Measurements from ENCODE around the gene SMAD6. TPM values are rescaled to one million over a fixed set of nuclear protein-coding genes. Genes with fewer than 3 reads are reported as not detected.

Gene SMAD6
- total RNA-seq, 3 donors from 2014 or later (not counting 1 experiment from before 2014, with no cell fraction given), result 0.07 to 0.38 (median 0.09) TPM

DNA sequence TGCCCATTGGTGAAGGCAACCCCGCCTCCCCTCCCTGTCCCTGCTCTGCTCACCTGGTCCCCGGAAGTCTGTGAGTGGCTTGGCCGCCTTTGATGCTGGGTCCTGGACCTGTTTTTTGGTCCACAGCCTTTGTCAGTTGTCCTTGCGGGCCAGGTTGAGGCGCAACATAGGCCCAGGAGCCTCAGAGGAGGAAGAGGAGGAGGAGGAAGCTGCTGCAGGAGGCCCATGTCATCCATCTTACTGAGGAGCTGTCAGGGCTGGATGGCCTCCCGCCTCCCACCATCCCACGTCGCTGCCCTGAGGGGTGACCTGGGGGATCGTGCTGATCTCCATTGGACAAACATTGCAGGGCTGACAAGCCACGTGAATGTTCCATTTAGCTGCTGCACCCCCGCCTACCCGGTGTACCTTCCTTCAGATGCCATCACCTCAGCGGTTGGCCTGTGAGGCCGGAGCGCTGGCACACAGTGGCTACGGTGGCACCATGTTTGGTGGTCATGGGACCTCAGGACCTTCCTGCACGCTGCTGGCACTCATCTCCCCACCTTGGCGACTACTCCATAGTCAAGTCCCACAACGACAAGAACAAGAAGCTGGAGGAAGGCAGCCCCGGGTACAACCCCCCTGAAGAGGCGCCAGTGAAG, 106.3 kb downstream of the SMAD6 start:
- TF ChIP-seq, protein P1, sequence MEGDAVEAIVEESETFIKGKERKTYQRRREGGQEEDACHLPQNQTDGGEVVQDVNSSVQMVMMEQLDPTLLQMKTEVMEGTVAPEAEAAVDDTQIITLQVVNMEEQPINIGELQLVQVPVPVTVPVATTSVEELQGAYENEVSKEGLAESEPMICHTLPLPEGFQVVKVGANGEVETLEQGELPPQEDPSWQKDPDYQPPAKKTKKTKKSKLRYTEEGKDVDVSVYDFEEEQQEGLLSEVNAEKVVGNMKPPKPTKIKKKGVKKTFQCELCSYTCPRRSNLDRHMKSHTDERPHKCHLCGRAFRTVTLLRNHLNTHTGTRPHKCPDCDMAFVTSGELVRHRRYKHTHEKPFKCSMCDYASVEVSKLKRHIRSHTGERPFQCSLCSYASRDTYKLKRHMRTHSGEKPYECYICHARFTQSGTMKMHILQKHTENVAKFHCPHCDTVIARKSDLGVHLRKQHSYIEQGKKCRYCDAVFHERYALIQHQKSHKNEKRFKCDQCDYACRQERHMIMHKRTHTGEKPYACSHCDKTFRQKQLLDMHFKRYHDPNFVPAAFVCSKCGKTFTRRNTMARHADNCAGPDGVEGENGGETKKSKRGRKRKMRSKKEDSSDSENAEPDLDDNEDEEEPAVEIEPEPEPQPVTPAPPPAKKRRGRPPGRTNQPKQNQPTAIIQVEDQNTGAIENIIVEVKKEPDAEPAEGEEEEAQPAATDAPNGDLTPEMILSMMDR (IDR thresholded peaks at IDR 0.05), result no peak
- Histone ChIP-seq H3K36me3 (ENCODE audit: control insufficient read depth, insufficient read depth, low read length) (no peaks in the 10 kb centered on the region), H3K27ac (ENCODE audit: low read length) (no peak overlapping the region), H3K9me3 (ENCODE audit: control insufficient read depth, insufficient read depth, low read length) (no peaks in the 10 kb centered on the region), H3K4me1 (ENCODE audit: control insufficient read depth, insufficient read depth, low read length) (no peaks in the 10 kb centered on the region), H3K4me3 (ENCODE audit: low read length) (no peak overlapping the region), H3K27me3 (ENCODE audit: control insufficient read depth, insufficient read depth, low read length) (no peaks in the 10 kb centered on the region)
- H3K27me3 Mint-ChIP-seq (ENCODE audit: low read depth in 2 of 2), result peaks cover 9 to 17% of the 10 kb centered on the region in 2 donors
- 95% methylated on average over 21 of the region's 21 CpGs for WGBS (ENCODE audit: insufficient coverage)
- H3K4me1 Mint-ChIP-seq, result no peaks in the 10 kb centered on the region
- H3K9me3 Mint-ChIP-seq, result no peaks in the 10 kb centered on the region
- no peak overlapping the region for H3K4me3 Mint-ChIP-seq
- intact Hi-C loops (cut with micrococcal nuclease), result no loop called here
- H3K27ac Mint-ChIP-seq, result no peak overlapping the region
- DNase-seq, result no peak
- no peak for ATAC-seq
- no peaks in the 10 kb centered on the region for H3K36me3 Mint-ChIP-seq

GRCh38 chr15:66809664-66810063, 107.6 kb downstream of the SMAD6 start:
- Histone ChIP-seq H3K36me3 (ENCODE audit: control insufficient read depth, insufficient read depth, low read length) (no peaks in the 10 kb centered on the region), H3K9me3 (ENCODE audit: control insufficient read depth, insufficient read depth, low read length) (no peaks in the 10 kb centered on the region), H3K4me1 (ENCODE audit: control insufficient read depth, insufficient read depth, low read length) (no peaks in the 10 kb centered on the region), H3K27me3 (ENCODE audit: control insufficient read depth, insufficient read depth, low read length) (no peaks in the 10 kb centered on the region), H3K4me3 (ENCODE audit: low read length) (no peak overlapping the region), H3K27ac (ENCODE audit: low read length) (no peak overlapping the region)
- no peaks in the 10 kb centered on the region for H3K9me3 Mint-ChIP-seq
- no peak for ATAC-seq
- TF ChIP-seq, protein P1 (IDR thresholded peaks at IDR 0.05), result no peak
- H3K4me3 Mint-ChIP-seq, result no peak overlapping the region
- no peaks in the 10 kb centered on the region for H3K36me3 Mint-ChIP-seq
- peaks cover 17 to 18% of the 10 kb centered on the region in 2 donors for H3K27me3 Mint-ChIP-seq (ENCODE audit: low read depth in 2 of 2)
- intact Hi-C loops (cut with micrococcal nuclease), result no loop called here
- no peak overlapping the region for H3K27ac Mint-ChIP-seq
- no peak for DNase-seq
- no peaks in the 10 kb centered on the region for H3K4me1 Mint-ChIP-seq
- WGBS (ENCODE audit: insufficient coverage), result 91% methylated on average over 4 of the region's 4 CpGs

DNA sequence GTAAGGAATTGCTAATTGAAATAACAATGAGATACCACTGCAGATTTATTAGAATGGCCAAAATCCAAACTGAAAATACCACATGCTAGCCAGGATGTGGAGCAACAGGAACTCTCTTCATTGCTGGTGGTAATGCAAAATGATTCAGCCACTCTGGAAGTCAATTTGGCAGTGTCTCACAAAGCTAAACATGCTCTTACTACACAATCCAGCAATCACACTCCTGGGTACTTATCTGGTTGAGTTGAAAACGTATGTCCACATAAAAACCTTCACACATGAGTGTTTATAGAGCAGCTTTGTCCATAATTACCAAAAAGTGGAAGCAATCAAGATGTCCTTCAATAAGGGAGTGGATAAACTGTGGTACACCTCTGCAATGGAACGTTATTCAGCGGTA, 113.3 kb downstream of the SMAD6 start:
- no peak for ATAC-seq
- no peak overlapping the region for H3K27ac ChIP-seq (ENCODE audit: low read length)
- Mint-ChIP-seq H3K4me1 (no peaks in the 10 kb centered on the region), H3K27ac (no peak overlapping the region), H3K9me3 (no peaks in the 10 kb centered on the region), H3K27me3 (ENCODE audit: low read depth in 2 of 2) (peaks cover 5 to 25% of the 10 kb centered on the region in 2 donors), H3K4me3 (no peak overlapping the region), H3K36me3 (no peaks in the 10 kb centered on the region)
- intact Hi-C loops (cut with micrococcal nuclease), result no loop called here
- H3K36me3 ChIP-seq (ENCODE audit: control insufficient read depth, insufficient read depth, low read length), result no peaks in the 10 kb centered on the region
- H3K9me3 ChIP-seq (ENCODE audit: control insufficient read depth, insufficient read depth, low read length), result no peaks in the 10 kb centered on the region
- no peak overlapping the region for H3K4me3 ChIP-seq (ENCODE audit: low read length)
- TF ChIP-seq, protein P1 (IDR thresholded peaks at IDR 0.05), result no peak
- WGBS (ENCODE audit: insufficient coverage), result 98% methylated on average over 2 of the region's 3 CpGs
- no peak for DNase-seq
- no peaks in the 10 kb centered on the region for H3K27me3 ChIP-seq (ENCODE audit: control insufficient read depth, insufficient read depth, low read length)
- H3K4me1 ChIP-seq (ENCODE audit: control insufficient read depth, insufficient read depth, low read length), result no peaks in the 10 kb centered on the region

DNA sequence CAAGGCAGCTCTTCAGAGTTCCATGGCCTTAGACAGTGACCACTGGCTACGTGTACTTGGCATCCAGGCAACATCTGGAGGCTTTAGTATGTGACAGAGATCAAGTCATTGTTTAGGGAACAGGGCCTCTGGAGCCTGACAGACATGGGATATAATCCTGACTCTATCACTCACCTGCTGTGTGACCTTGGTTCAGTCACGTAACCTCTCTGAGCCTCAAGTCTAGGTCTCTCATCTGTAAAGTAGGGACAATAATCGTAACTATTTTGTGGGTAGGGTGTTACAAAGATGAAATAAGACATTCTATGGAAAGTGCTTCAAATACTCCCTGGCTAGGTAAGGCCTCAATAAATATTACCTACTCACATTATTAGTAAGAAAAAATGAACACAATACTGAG, 114.2 kb downstream of the SMAD6 start:
- Mint-ChIP-seq H3K4me1 (no peaks in the 10 kb centered on the region), H3K27ac (no peak overlapping the region), H3K36me3 (no peaks in the 10 kb centered on the region), H3K9me3 (no peaks in the 10 kb centered on the region), H3K4me3 (no peak overlapping the region), H3K27me3 (ENCODE audit: low read depth in 2 of 2) (peaks cover 5 to 26% of the 10 kb centered on the region in 2 donors)
- no peaks in the 10 kb centered on the region for H3K9me3 ChIP-seq (ENCODE audit: control insufficient read depth, insufficient read depth, low read length)
- DNase-seq, result no peak
- WGBS (ENCODE audit: insufficient coverage), result 83% methylated on average over 3 of the region's 3 CpGs
- TF ChIP-seq, protein P1 (IDR thresholded peaks at IDR 0.05), result no peak
- H3K4me3 ChIP-seq (ENCODE audit: low read length), result no peak overlapping the region
- H3K27me3 ChIP-seq (ENCODE audit: control insufficient read depth, insufficient read depth, low read length), result no peaks in the 10 kb centered on the region
- H3K27ac ChIP-seq (ENCODE audit: low read length), result no peak overlapping the region
- intact Hi-C loops (cut with micrococcal nuclease), result no loop called here
- ATAC-seq, result no peak
- no peaks in the 10 kb centered on the region for H3K4me1 ChIP-seq (ENCODE audit: control insufficient read depth, insufficient read depth, low read length)
- H3K36me3 ChIP-seq (ENCODE audit: control insufficient read depth, insufficient read depth, low read length), result no peaks in the 10 kb centered on the region

Data from natural killer cell (primary cell).